AG04450 (cell line): ENCODE measurements around the gene APBA2. TPM values are rescaled to one million over a fixed set of nuclear protein-coding genes. Genes with fewer than 3 reads are reported as not detected.

Experiments
- CTCF ChIA-PET: fragments of 300-600, 350-600 bp; formaldehyde crosslinking; extraction: SDS; loops from one replicate; lab custom pipeline; 2022; ENCODE audit warnings: antibody characterized with exemption, inconsistent platforms; lab: Charles Lee
- POLR2A ChIA-PET: fragments of 350-600 bp; formaldehyde crosslinking; extraction: SDS; loops from one replicate; lab custom pipeline; 2021; ENCODE audit warnings: antibody characterized with exemption, inconsistent platforms; lab: Yijun Ruan, JAX
- DNase-seq: peaks from one replicate; pipeline ENCODE4 v3.0.0-alpha.2; 2011; ENCODE audit warnings: low read depth, low spot score
- H3K27ac ChIP-seq: one replicate; pipeline ENCODE4 v1.5.1; 2012; ENCODE audit warnings: low read depth, low read length, control low read depth
- H3K27me3 ChIP-seq: one replicate; pipeline ENCODE4 v1.6.0; 2012; ENCODE audit warnings: low read length; ENCODE audit not compliant: control insufficient read depth, insufficient read depth
- H3K4me3 ChIP-seq: 2 replicates; pipeline ENCODE4 v1.5.1; 2011; ENCODE audit warnings: mild to moderate bottlenecking, low read depth, low read length, control low read depth
- H3K9me3 ChIP-seq: 2 replicates; pipeline ENCODE4 v1.5.1; 2012; ENCODE audit warnings: low read length; ENCODE audit not compliant: control insufficient read depth, insufficient read depth
- CTCF ChIP-seq: IDR thresholded peaks from 2 replicates; pipeline ENCODE4 v1.5.1; 2011; ENCODE audit warnings: low read depth, low read length, control low read depth, inconsistent platforms
- polyA plus RNA-seq: library from polyadenylated mRNA; depleted of rRNA; stranded (reverse); fragments of >200 nt; gene quantifications from 2 replicates; pipeline ENCODE4 v1.2.3, GENCODE V29; 2011

Gene APBA2
- polyA plus RNA-seq, 1 experiment, result 18.9 TPM

GRCh38 chr15:28989896-28990295, 104.1 kb downstream of the APBA2 start:
- H3K27me3 ChIP-seq, result no peaks in the 10 kb centered on the region
- H3K27ac ChIP-seq, result no peak overlapping the region
- POLR2A ChIA-PET, result interaction anchor here (0.6 kb wide), 1 partner anchor 62 kb away, joined by 4 read pairs; no protein-coding TSS in a partner anchor
- H3K9me3 ChIP-seq, result no peaks in the 10 kb centered on the region
- DNase-seq, result no peak
- TF ChIP-seq CTCF, result no peak
- CTCF ChIA-PET, result interaction anchor here (0.7 to 1.0 kb wide), 2 partner anchors 14 to 121 kb away, joined by 3 to 4 read pairs; no protein-coding TSS in a partner anchor
- H3K4me3 ChIP-seq, result no peak overlapping the region

GRCh38 chr15:28990390-28990789, 104.6 kb downstream of the APBA2 start:
- no peak for TF ChIP-seq CTCF
- no peaks in the 10 kb centered on the region for H3K9me3 ChIP-seq
- H3K4me3 ChIP-seq, result no peak overlapping the region
- H3K27me3 ChIP-seq, result no peaks in the 10 kb centered on the region
- POLR2A ChIA-PET, result interaction anchor here (0.6 kb wide), 1 partner anchor 61 kb away, joined by 4 read pairs; no protein-coding TSS in a partner anchor
- no peak overlapping the region for H3K27ac ChIP-seq
- no peak for DNase-seq
- CTCF ChIA-PET, result interaction anchor here (0.7 to 1.0 kb wide), 2 partner anchors 15 to 122 kb away, joined by 3 to 4 read pairs; no protein-coding TSS in a partner anchor

- Histone ChIP-seq H3K27ac (no peak overlapping the region), H3K9me3 (no peaks in the 10 kb centered on the region), H3K27me3 (no peaks in the 10 kb centered on the region), H3K4me3 (no peak overlapping the region)
- DNase-seq, result no peak
- ChIA-PET CTCF (no interaction called here), POLR2A (no interaction called here)
- TF ChIP-seq CTCF, result no peak
Measured at GRCh38 chr15:28991236-28992171, 105.7 kb downstream of the APBA2 start.

- CTCF ChIA-PET, result no interaction called here
- Histone ChIP-seq H3K27me3 (no peaks in the 10 kb centered on the region), H3K9me3 (no peaks in the 10 kb centered on the region), H3K27ac (no peak overlapping the region), H3K4me3 (no peak overlapping the region)
- no peak for DNase-seq
- no peak for TF ChIP-seq CTCF
- POLR2A ChIA-PET, result no interaction called here
Measured at GRCh38 chr15:28992336-28992864, 106.6 kb downstream of the APBA2 start.
